GM18520 (cell line): ENCODE results near the gene POLK.
"Not testable (repeated sequence)": the region's sequence is repeated elsewhere in the genome, so short reads cannot be mapped to it uniquely, and the experiment has no call there.

ENCODE experiments used
- ATAC-seq: cut with Tn5 transposase; IDR thresholded peaks from one replicate; pipeline ENCODE4 v1.9.1; 2021; ENCODE audit not compliant: unreplicated experiment

POLK gene

GRCh38 chr5:75607341-75607740 lies 95.7 kb downstream of the POLK start:
- not testable (repeated sequence) for ATAC-seq

- ATAC-seq = no peak
These were observed 97.2 kb downstream of the POLK start for GRCh38 chr5:75608870-75609269.

- no peak for ATAC-seq
These were observed 98.5 kb downstream of the POLK start for GRCh38 chr5:75610201-75610600.

GRCh38 chr5:75610859-75611310 lies 99.2 kb downstream of the POLK start:
- not testable (repeated sequence) for ATAC-seq

- ATAC-seq = no peak
These were observed 99.9 kb downstream of the POLK start, which contains the start of gene ANKDD1B for GRCh38 chr5:75611311-75612225. TSS of gene ANKDD1B (plus strand) at chr5:75611453. CDS start at chr5:75611635, 182 bp downstream.

GRCh38 chr5:75612226-75612569 lies 100.5 kb downstream of the POLK start:
- no peak for ATAC-seq

- ATAC-seq = no peak
These were observed 101.2 kb downstream of the POLK start for GRCh38 chr5:75612901-75613300.

GRCh38 chr5:75614176-75614575 lies 102.5 kb downstream of the POLK start:
- no peak for ATAC-seq

GRCh38 chr5:75616371-75616881 lies 104.7 kb downstream of the POLK start:
- ATAC-seq = no peak

- ATAC-seq = no peak
These were observed 105.4 kb downstream of the POLK start for GRCh38 chr5:75616971-75617621.

GRCh38 chr5:75617736-75618352 lies 106.2 kb downstream of the POLK start:
- no peak for ATAC-seq

- ATAC-seq = no peak
These were observed 108.7 kb downstream of the POLK start for GRCh38 chr5:75620184-75620959.

GRCh38 chr5:75622564-75622963 lies 110.9 kb downstream of the POLK start:
- no peak for ATAC-seq

GRCh38 chr5:75623846-75624245 lies 112.2 kb downstream of the POLK start:
- no peak for ATAC-seq

- no peak for ATAC-seq
These were observed 115.3 kb downstream of the POLK start for GRCh38 chr5:75626959-75627358.

GRCh38 chr5:75627801-75628200 lies 116.1 kb downstream of the POLK start:
- no peak for ATAC-seq

- ATAC-seq = no peak
These were observed 119.2 kb downstream of the POLK start for GRCh38 chr5:75630875-75631274.

- no peak for ATAC-seq
These were observed 120.6 kb downstream of the POLK start for GRCh38 chr5:75632321-75632720.

GRCh38 chr5:75637949-75638348 lies 126.3 kb downstream of the POLK start:
- ATAC-seq = no peak

GRCh38 chr5:75639535-75640311 lies 128.0 kb downstream of the POLK start:
- ATAC-seq = no peak
